HG02759 (cell line): ENCODE data around the gene C13orf46.

Experiments used
- ATAC-seq: cut with Tn5 transposase; IDR thresholded peaks from one replicate; pipeline ENCODE4 v1.9.1; 2021; ENCODE audit warnings: mild to moderate bottlenecking, moderate library complexity; ENCODE audit not compliant: unreplicated experiment

The C13orf46 gene

GRCh38 chr13:113972451-113973217 lies 1.2 kb downstream of the C13orf46 start:
- no peak for ATAC-seq

GRCh38 chr13:113971471-113972231 lies 2.2 kb downstream of the C13orf46 start:
- no peak for ATAC-seq

GRCh38 chr13:113970810-113971470 lies 2.9 kb downstream of the C13orf46 start:
- no peak for ATAC-seq

GRCh38 chr13:113969973-113970611 lies 3.8 kb downstream of the C13orf46 start:
- no peak for ATAC-seq

- ATAC-seq, result no peak
Measured at GRCh38 chr13:113969311-113969972, 4.4 kb downstream of the C13orf46 start.

- no peak for ATAC-seq
Measured at GRCh38 chr13:113968463-113969310, 5.2 kb downstream of the C13orf46 start.

GRCh38 chr13:113967729-113968462 lies 6.0 kb downstream of the C13orf46 start:
- no peak for ATAC-seq

GRCh38 chr13:113967206-113967720 lies 6.6 kb downstream of the C13orf46 start:
- no peak for ATAC-seq

- no peak for ATAC-seq
Measured at GRCh38 chr13:113965968-113966884, 7.7 kb downstream of the C13orf46 start.

GRCh38 chr13:113965383-113965874 lies 8.4 kb downstream of the C13orf46 start:
- ATAC-seq, result no peak

GRCh38 chr13:113964251-113964995 lies 9.5 kb downstream of the C13orf46 start:
- no peak for ATAC-seq

GRCh38 chr13:113963376-113963775 lies 10.5 kb downstream of the C13orf46 start:
- ATAC-seq, result no peak

- ATAC-seq, result no peak
Measured at GRCh38 chr13:113962975-113963374, 10.9 kb downstream of the C13orf46 start.

- no peak for ATAC-seq
Measured at GRCh38 chr13:113962386-113962785, 11.5 kb downstream of the C13orf46 start.

- no peak for ATAC-seq
Measured at GRCh38 chr13:113960276-113960948, 13.5 kb downstream of the C13orf46 start.

GRCh38 chr13:113959198-113959597 lies 14.7 kb downstream of the C13orf46 start:
- no peak for ATAC-seq
